Gastroesophageal sphincter (tissue), 3 donors: ENCODE measurements around the gene THSD7A.

ENCODE experiments used
- POLR2A ChIP-seq, 2 donors: fragments of 450-650 bp; IDR thresholded peaks; one replicate each; pipeline ENCODE4 v1.6.1; 2017; ENCODE audit warnings: antibody characterized with exemption in 2 of 2, mild to moderate bottlenecking in 2 of 2, moderate library complexity in 1 of 2
- POLR2AphosphoS5 ChIP-seq: sonication (generic); formaldehyde crosslinking; IDR thresholded peaks from one replicate; pipeline ENCODE4 v1.6.1; 2017; ENCODE audit warnings: antibody characterized with exemption
- TF ChIP-seq, protein P1 (sequence below), 4 experiments: fragments of 200-600 bp in 2 of 4; fragments of 450-650 bp in 2 of 4; sonication (generic) in 1 of 4; IDR thresholded peaks; one replicate each; pipeline ENCODE4 v1.5.1; 2017 to 2019; ENCODE audit warnings: antibody characterized with exemption in 4 of 4, mild to moderate bottlenecking in 2 of 4, moderate library complexity in 2 of 4

DNA sequence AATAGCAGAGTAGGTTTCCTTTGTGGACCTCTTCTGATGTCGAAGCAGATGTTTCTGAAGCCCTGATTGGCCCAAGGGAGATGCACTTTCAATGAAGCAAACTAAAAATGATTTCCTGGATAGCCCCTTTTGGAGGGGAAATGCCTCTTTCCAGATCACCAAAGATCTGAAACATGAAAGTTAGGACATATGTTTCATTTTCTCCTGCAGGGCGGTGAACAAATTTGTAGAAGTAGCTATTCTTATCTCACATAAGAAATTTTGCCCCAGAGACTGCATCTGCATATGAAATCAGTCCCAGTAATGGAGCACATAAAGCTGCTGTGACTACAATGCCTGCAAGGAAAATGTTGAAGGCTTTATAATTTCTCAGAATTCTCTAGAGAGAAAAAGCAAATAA, 56.0 kb downstream of the THSD7A start:
- TF ChIP-seq POLR2AphosphoS5 (no peak), POLR2A (IDR thresholded peaks at IDR 0.05) (no peak)
- TF ChIP-seq, protein P1, sequence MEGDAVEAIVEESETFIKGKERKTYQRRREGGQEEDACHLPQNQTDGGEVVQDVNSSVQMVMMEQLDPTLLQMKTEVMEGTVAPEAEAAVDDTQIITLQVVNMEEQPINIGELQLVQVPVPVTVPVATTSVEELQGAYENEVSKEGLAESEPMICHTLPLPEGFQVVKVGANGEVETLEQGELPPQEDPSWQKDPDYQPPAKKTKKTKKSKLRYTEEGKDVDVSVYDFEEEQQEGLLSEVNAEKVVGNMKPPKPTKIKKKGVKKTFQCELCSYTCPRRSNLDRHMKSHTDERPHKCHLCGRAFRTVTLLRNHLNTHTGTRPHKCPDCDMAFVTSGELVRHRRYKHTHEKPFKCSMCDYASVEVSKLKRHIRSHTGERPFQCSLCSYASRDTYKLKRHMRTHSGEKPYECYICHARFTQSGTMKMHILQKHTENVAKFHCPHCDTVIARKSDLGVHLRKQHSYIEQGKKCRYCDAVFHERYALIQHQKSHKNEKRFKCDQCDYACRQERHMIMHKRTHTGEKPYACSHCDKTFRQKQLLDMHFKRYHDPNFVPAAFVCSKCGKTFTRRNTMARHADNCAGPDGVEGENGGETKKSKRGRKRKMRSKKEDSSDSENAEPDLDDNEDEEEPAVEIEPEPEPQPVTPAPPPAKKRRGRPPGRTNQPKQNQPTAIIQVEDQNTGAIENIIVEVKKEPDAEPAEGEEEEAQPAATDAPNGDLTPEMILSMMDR (IDR thresholded peaks at IDR 0.05) = no peak
